H1 (cell line): ENCODE results near the gene ZFYVE1. TPM values are rescaled to one million over a fixed set of nuclear protein-coding genes. Genes with fewer than 3 reads are reported as not detected.

Source experiments
- CTCF ChIA-PET: fragments of 300-600 bp; sonication (Branson Sonifier 250); formaldehyde crosslinking; loops from one replicate; lab custom pipeline; 2021; ENCODE audit not compliant: partially characterized antibody; lab: Charles Lee
- POLR2A ChIA-PET: fragments of 300-600 bp; sonication (Branson Sonifier 250); formaldehyde crosslinking; loops from one replicate; lab custom pipeline; 2021; ENCODE audit warnings: inconsistent platforms; ENCODE audit not compliant: partially characterized antibody; lab: Charles Lee
- DNase-seq, 2 experiments: peaks; one replicate each; pipeline versions ENCODE4 v3.0.0 to v3.0.0-alpha.2; 2010 to 2022; ENCODE audit warnings: low spot score in 2 of 2, low read depth in 1 of 2, mixed read lengths in 1 of 2
- FAIRE-seq: peaks from 2 replicates; lab custom pipeline; 2011; peaks lifted over from hg19 to GRCh38; lab: Jason Lieb, UNC
- H2AFZ ChIP-seq: 2 replicates; pipeline ENCODE4 v1.8.1; 2012; ENCODE audit warnings: low read length, inconsistent platforms
- H2AK5ac ChIP-seq: 2 replicates; pipeline ENCODE4 v1.6.1; 2013; ENCODE audit warnings: low read depth, low read length
- H2BK120ac ChIP-seq: replicated peaks from 2 replicates; pipeline ENCODE3; 2013; ENCODE audit warnings: low read depth, low read length, inconsistent platforms
- H2BK12ac ChIP-seq: 2 replicates; pipeline ENCODE4 v1.6.1; 2013; ENCODE audit warnings: low read depth, low read length
- H2BK15ac ChIP-seq: 2 replicates; pipeline ENCODE4 v1.6.1; 2013; ENCODE audit warnings: low read length
- H2BK20ac ChIP-seq: 2 replicates; pipeline ENCODE4 v1.6.1; 2013; ENCODE audit warnings: low read length
- H2BK5ac ChIP-seq: 2 replicates; pipeline ENCODE4 v1.6.1; 2013; ENCODE audit warnings: low read depth, low read length
- H3K14ac ChIP-seq: 2 replicates; pipeline ENCODE4 v1.6.1; 2013; ENCODE audit warnings: inconsistent platforms; ENCODE audit not compliant: insufficient read length
- H3K18ac ChIP-seq: 2 replicates; pipeline ENCODE4 v1.6.1; 2013; ENCODE audit warnings: low read length; ENCODE audit errors: extremely low read depth
- H3K23ac ChIP-seq: 2 replicates; pipeline ENCODE4 v1.6.1; 2013; ENCODE audit warnings: inconsistent platforms; ENCODE audit not compliant: insufficient read length
- H3K23me2 ChIP-seq: 2 replicates; pipeline ENCODE4 v1.6.1; 2013; ENCODE audit warnings: low read depth, low read length
- H3K27ac ChIP-seq: 2 replicates; pipeline ENCODE4 v1.6.1; 2011; ENCODE audit warnings: low read depth, low read length, inconsistent platforms
- H3K27me3 ChIP-seq, 4 experiments: replicated peaks in 1 of 4; 1 replicate in 1 of 4; 2 replicates in 3 of 4; pipeline versions ENCODE4 v1.6.1 to v1.8.1; 2011 to 2013; ENCODE audit warnings: low read length in 3 of 4, mild to moderate bottlenecking in 3 of 4, inconsistent platforms in 2 of 4, mixed read lengths in 2 of 4, moderate library complexity in 1 of 4; ENCODE audit not compliant: control insufficient read depth in 3 of 4, insufficient read depth in 3 of 4; ENCODE audit errors: extremely low read depth in 1 of 4
- H3K36me3 ChIP-seq, 4 experiments: 2 replicates each; pipeline versions ENCODE4 v1.6.1 to v1.8.1; 2011 to 2013; ENCODE audit warnings: mild to moderate bottlenecking in 4 of 4, low read length in 3 of 4, moderate library complexity in 2 of 4, control low read depth in 1 of 4, inconsistent platforms in 1 of 4; ENCODE audit not compliant: insufficient read depth in 4 of 4, control insufficient read depth in 2 of 4
- H3K4ac ChIP-seq: replicated peaks from 2 replicates; pipeline ENCODE3; 2013; ENCODE audit warnings: low read length, low read depth, mixed read lengths, inconsistent platforms; ENCODE audit not compliant: insufficient read length
- H3K4me1 ChIP-seq, 4 experiments: replicated peaks in 1 of 4; 1 replicate in 1 of 4; 2 replicates in 3 of 4; pipeline versions ENCODE4 v1.6.1 to v1.8.1; 2011 to 2013; ENCODE audit warnings: low read length in 3 of 4, inconsistent platforms in 2 of 4, mixed read lengths in 1 of 4; ENCODE audit not compliant: insufficient read depth in 4 of 4, control insufficient read depth in 3 of 4
- H3K4me2 ChIP-seq, 2 experiments: 2 replicates each; pipeline versions ENCODE4 v1.6.1 to v1.8.1; 2011 to 2013; ENCODE audit warnings: low read depth in 2 of 2, low read length in 2 of 2, control low read depth in 1 of 2, inconsistent platforms in 1 of 2, mild to moderate bottlenecking in 1 of 2; ENCODE audit not compliant: insufficient read depth in 1 of 2
- H3K4me3 ChIP-seq, 4 experiments: fragments of 200-600, 300-600 bp in 1 of 4; sonication (generic), shearing (Covaris generic), sonication (Bioruptor Twin) in 1 of 4; 2 replicates each; pipeline versions ENCODE4 v1.5.1 to v1.8.1; 2011 to 2016; ENCODE audit warnings: low read length in 4 of 4, low read depth in 3 of 4, control low read depth in 2 of 4, inconsistent platforms in 2 of 4, mild to moderate bottlenecking in 2 of 4, mixed read lengths in 1 of 4, moderate library complexity in 1 of 4; ENCODE audit not compliant: insufficient read depth in 2 of 4; ENCODE audit errors: extremely low read depth in 1 of 4
- H3K56ac ChIP-seq: replicated peaks from 2 replicates; pipeline ENCODE3; 2013; ENCODE audit warnings: low read depth, mild to moderate bottlenecking, mixed read lengths, low read length, inconsistent platforms; ENCODE audit not compliant: insufficient read length
- H3K79me1 ChIP-seq: 2 replicates; pipeline ENCODE4 v1.6.1; 2013; ENCODE audit warnings: low read depth, low read length, control low read depth
- H3K79me2 ChIP-seq, 2 experiments: 2 replicates each; pipeline versions ENCODE4 v1.6.1 to v1.8.1; 2012 to 2013; ENCODE audit warnings: low read length in 2 of 2, mild to moderate bottlenecking in 2 of 2, inconsistent platforms in 1 of 2; ENCODE audit not compliant: insufficient read depth in 2 of 2, control insufficient read depth in 1 of 2
- H3K9ac ChIP-seq, 4 experiments: replicated peaks in 1 of 4; 1 replicate in 1 of 4; 2 replicates in 3 of 4; pipeline versions ENCODE4 v1.6.1 to v1.8.1; 2011 to 2013; ENCODE audit warnings: low read depth in 3 of 4, low read length in 3 of 4, control low read depth in 2 of 4, mild to moderate bottlenecking in 2 of 4, moderate library complexity in 2 of 4, inconsistent platforms in 1 of 4; ENCODE audit errors: extremely low read depth in 1 of 4
- H3K9me3 ChIP-seq, 2 experiments: 2 replicates each; pipeline versions ENCODE4 v1.6.1 to v1.8.1; 2012 to 2013; ENCODE audit warnings: mild to moderate bottlenecking in 2 of 2, moderate library complexity in 2 of 2, control low read depth in 1 of 2, inconsistent platforms in 1 of 2, low read depth in 1 of 2, low read length in 1 of 2, mixed read lengths in 1 of 2; ENCODE audit not compliant: insufficient read depth in 2 of 2
- H4K20me1 ChIP-seq, 2 experiments: replicated peaks in 1 of 2; 2 replicates each; pipeline versions ENCODE3 to v1.8.1; 2011 to 2013; ENCODE audit warnings: inconsistent platforms in 2 of 2, low read length in 2 of 2, mild to moderate bottlenecking in 1 of 2; ENCODE audit not compliant: insufficient read depth in 2 of 2, control insufficient read depth in 1 of 2
- H4K5ac ChIP-seq: 2 replicates; pipeline ENCODE4 v1.6.1; 2013; ENCODE audit warnings: low read length, low read depth, mixed read lengths, inconsistent platforms; ENCODE audit not compliant: insufficient read length
- H4K8ac ChIP-seq: 2 replicates; pipeline ENCODE4 v1.8.0; 2013; ENCODE audit warnings: mild to moderate bottlenecking, moderate library complexity, low read length, inconsistent platforms; ENCODE audit not compliant: insufficient read depth; ENCODE audit errors: extremely low read depth
- H4K91ac ChIP-seq: replicated peaks from 2 replicates; pipeline ENCODE3; 2013; ENCODE audit warnings: low read length, mixed read lengths, inconsistent platforms; ENCODE audit not compliant: insufficient read length
- EP300 ChIP-seq, 2 experiments: IDR thresholded peaks; 1 replicate in 1 of 2; 2 replicates in 1 of 2; pipeline ENCODE4 v1.6.1; 2011 to 2012; ENCODE audit warnings: low read depth in 2 of 2, low read length in 2 of 2, mild to moderate bottlenecking in 2 of 2, borderline replicate concordance in 1 of 2, inconsistent platforms in 1 of 2, moderate library complexity in 1 of 2
- GABPA ChIP-seq: IDR thresholded peaks from 2 replicates; pipeline ENCODE4 v1.6.1; 2011; ENCODE audit warnings: mild to moderate bottlenecking, low read length, moderate library complexity, borderline replicate concordance; ENCODE audit not compliant: insufficient read depth
- JUND ChIP-seq: IDR thresholded peaks from 2 replicates; pipeline ENCODE4 v1.6.1; 2011; ENCODE audit warnings: mild to moderate bottlenecking, improper control_type of control experiment, low read length
- MAFK ChIP-seq: IDR thresholded peaks from 2 replicates; pipeline ENCODE4 v1.6.1; 2012; ENCODE audit warnings: low read depth, mild to moderate bottlenecking, improper control_type of control experiment, low read length
- RBBP5 ChIP-seq: IDR thresholded peaks from 2 replicates; pipeline ENCODE4 v1.7.1; 2012; ENCODE audit warnings: low read depth, mild to moderate bottlenecking, inconsistent platforms, low read length, moderate library complexity, borderline replicate concordance
- TBP ChIP-seq: IDR thresholded peaks from 2 replicates; pipeline ENCODE4 v1.6.1; 2011; ENCODE audit warnings: low read depth, low read length, improper control_type of control experiment
- WGBS, 2 experiments: shearing (Covaris generic) in 1 of 2; methylation state at CpG; one replicate each; pipeline versions ENCODE4 v1.1.6 to v1.1.7; 2013 to 2015; ENCODE audit warnings: low lambda C conversion rate in 2 of 2, mixed read lengths in 2 of 2, inconsistent platforms in 1 of 2, low coverage in 1 of 2, missing lambda C conversion rate in 1 of 2; ENCODE audit not compliant: insufficient replicate concordance in 2 of 2, insufficient coverage in 1 of 2, insufficient read length in 1 of 2; ENCODE audit errors: extremely low coverage in 1 of 2, missing lambda C conversion rate in 1 of 2; 5-methylcytosine and 5-hydroxymethylcytosine counted together
- polyA plus RNA-seq, 7 experiments: library from polyadenylated mRNA; depleted of rRNA in 3 of 7; stranded (reverse) in 5 of 7; unstranded in 2 of 7; fragments of >200 nt in 5 of 7; fragments of 200-250 nt in 2 of 7; gene quantifications; 1 replicate in 5 of 7; 2 replicates in 1 of 7; 4 replicates in 1 of 7; pipeline versions ENCODE4 v1.2.1 to v1.2.3, GENCODE V29; 2011 to 2013; ENCODE audit warnings: missing spikeins in 2 of 7, mixed read lengths in 2 of 7
- total RNA-seq: library from RNA; stranded (reverse); fragmentation: NEBNext Ultra II Directional; extraction: Animal tissue kit (Norgen Biotek cat#: 25700); gene quantifications from 2 replicates; pipeline ENCODE4 v1.2.1, GENCODE V29; 2021
- TF ChIP-seq, protein P1 (sequence below): IDR thresholded peaks from 2 replicates; pipeline ENCODE4 v1.6.1; 2011; ENCODE audit warnings: low read depth, mild to moderate bottlenecking, low read length; ENCODE audit not compliant: insufficient read depth

Gene ZFYVE1
- total and polyA plus RNA-seq, 2 of the 8 experiments (the other 6 are each of a cell fraction or from before 2014, with no cell fraction given) = 9.8 to 12.5 TPM

- Histone ChIP-seq H3K18ac (no peak overlapping the region), H4K20me1 (peaks cover 0 to 3% of the 10 kb centered on the region in 2 experiments), H2BK5ac (no peak overlapping the region; the same call in 1 of the 2 replicates), H3K4me1 (no peaks in the 10 kb centered on the region), H3K56ac (no peak overlapping the region), H3K36me3 (peaks cover 0 to 18% (median 6%) of the 10 kb centered on the region in 4 experiments; a peak in 4 of 8 replicates), H3K23me2 (no peaks in the 10 kb centered on the region), H2BK20ac (no peak overlapping the region), H3K79me1 (no peaks in the 10 kb centered on the region), H3K79me2 (no peaks in the 10 kb centered on the region), H4K5ac (no peak overlapping the region), H3K9ac (no peak overlapping the region), H3K9me3 (no peaks in the 10 kb centered on the region), H2BK15ac (no peak overlapping the region), H3K27me3 (no peaks in the 10 kb centered on the region), H2AK5ac (no peak overlapping the region), H3K4me2 (no peak overlapping the region), H3K4ac (no peak overlapping the region), H2AFZ (no peak overlapping the region), H3K4me3 (no peak overlapping the region), H3K14ac (no peak overlapping the region), H3K27ac (no peak overlapping the region), H2BK12ac (no peak overlapping the region), H4K91ac (no peak overlapping the region), H3K23ac (no peak overlapping the region), H4K8ac (no peak overlapping the region), H2BK120ac (no peak overlapping the region)
- 87% methylated on average over 8 of the region's 8 CpGs; no CpG with 5 or more reads in 1 of the 2 experiments for WGBS, 2 experiments
- DNase-seq (no peak), FAIRE-seq (no peak)
- TF ChIP-seq MAFK (no peak), RBBP5 (no peak), GABPA (no peak), EP300 (IDR thresholded peaks at IDR 0.05; ENCODE audit: borderline replicate concordance in 1 of 2, low read depth in 2 of 2, low read length in 2 of 2) (no peak), JUND (no peak), TBP (no peak)
- TF ChIP-seq, protein P1, sequence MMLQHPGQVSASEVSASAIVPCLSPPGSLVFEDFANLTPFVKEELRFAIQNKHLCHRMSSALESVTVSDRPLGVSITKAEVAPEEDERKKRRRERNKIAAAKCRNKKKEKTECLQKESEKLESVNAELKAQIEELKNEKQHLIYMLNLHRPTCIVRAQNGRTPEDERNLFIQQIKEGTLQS = no peak
- CTCF ChIA-PET = interaction anchor here (1.6 to 6.7 kb wide), 3 partner anchors 30 to 431 kb away, joined by 3 to 107 read pairs (median 12); no protein-coding TSS in a partner anchor
- POLR2A ChIA-PET = no interaction called here
Observed at GRCh38 chr14:72946491-72946890, 80.4 kb downstream of the ZFYVE1 start.
